ENCODE measurements around the gene BACE1-AS.

GRCh38 chr11:117300283-117300663, 9.1 kb downstream of the BACE1-AS start:
- no peak for TF ChIP-seq REST (IDR thresholded peaks at IDR 0.05; ENCODE audit: insufficient read depth in 1 of 2, low read depth in 2 of 2, low read length in 2 of 2)
- no peak for TF ChIP-seq TAF1 (IDR thresholded peaks at IDR 0.05; ENCODE audit: borderline replicate concordance, insufficient read depth, low read length)
- no peak for TF ChIP-seq POLR2AphosphoS5 (IDR thresholded peaks at IDR 0.05; ENCODE audit: low read depth, low read length)

Measured in PFSK-1 (cell line).